ENCODE data around the gene NAGLU.
"Not testable (repeated sequence)": the region's sequence is repeated elsewhere in the genome, so short reads cannot be mapped to it uniquely, and the experiment has no call there.

- TF ChIP-seq CTCF (IDR thresholded peaks at IDR 0.05); POLR2A (IDR thresholded peaks at IDR 0.05; ENCODE audit: low read depth); EP300 (IDR thresholded peaks at IDR 0.05): not testable (repeated sequence)
Measured at GRCh38 chr17:42555961-42556617, 20.0 kb downstream of the NAGLU start.
